HG03439 (cell line): ENCODE data around the gene TRPV4.
"Not testable (repeated sequence)": the region's sequence is repeated elsewhere in the genome, so short reads cannot be mapped to it uniquely, and the experiment has no call there.

Source experiments
- ATAC-seq: cut with Tn5 transposase; IDR thresholded peaks from one replicate; pipeline ENCODE4 v1.9.1; 2021; ENCODE audit warnings: mild to moderate bottlenecking, moderate library complexity; ENCODE audit not compliant: unreplicated experiment

TRPV4 gene

DNA sequence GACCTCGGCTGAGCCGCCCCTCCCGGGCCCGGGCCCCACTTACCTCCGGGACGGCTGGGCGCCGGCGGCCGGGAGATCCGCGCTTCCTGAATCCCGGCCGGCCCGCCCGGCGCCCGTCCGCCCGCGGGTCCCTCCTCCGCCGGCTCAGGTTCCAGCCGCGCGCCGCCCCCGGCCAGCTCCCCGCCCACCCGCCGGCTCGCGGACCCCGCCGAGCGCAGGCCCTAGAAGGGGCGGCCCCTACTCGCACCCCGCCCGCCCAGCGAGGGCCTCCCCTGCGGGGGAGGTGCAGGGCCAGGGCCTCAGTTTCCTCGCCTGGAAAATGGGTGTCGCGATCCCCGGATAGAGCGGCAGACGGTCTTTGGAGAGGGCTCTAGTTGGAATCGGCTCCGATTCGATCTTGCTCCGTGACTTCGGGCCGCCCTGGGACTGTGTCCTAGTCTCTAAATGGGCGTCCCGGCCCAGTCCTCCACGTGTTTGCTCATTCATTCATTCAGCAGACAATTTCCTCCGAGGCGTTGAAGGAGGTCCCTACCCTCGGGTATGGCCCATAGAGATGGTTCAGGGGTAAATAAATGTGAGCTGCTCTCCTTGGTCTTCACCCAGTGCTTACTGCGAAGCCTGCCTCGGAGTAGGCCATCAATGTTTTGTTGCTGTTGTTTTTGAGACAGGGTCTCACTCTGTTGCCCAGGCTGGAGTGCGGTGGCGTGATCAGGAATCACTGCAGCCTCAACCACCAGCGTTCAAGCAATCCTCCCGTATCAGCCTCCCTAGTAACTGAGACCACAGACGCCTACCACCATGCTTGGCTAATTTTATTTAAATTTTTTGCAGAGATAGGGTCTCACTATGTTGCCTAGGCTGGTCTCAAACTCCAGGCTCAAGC, at the start of gene TRPV4:
Gene TRPV4 (minus strand): TSS at position 92 of the 883 bp plus-strand sequence. CDS start 18,602 bp downstream, outside the sequence.
- ATAC-seq = no peak

DNA sequence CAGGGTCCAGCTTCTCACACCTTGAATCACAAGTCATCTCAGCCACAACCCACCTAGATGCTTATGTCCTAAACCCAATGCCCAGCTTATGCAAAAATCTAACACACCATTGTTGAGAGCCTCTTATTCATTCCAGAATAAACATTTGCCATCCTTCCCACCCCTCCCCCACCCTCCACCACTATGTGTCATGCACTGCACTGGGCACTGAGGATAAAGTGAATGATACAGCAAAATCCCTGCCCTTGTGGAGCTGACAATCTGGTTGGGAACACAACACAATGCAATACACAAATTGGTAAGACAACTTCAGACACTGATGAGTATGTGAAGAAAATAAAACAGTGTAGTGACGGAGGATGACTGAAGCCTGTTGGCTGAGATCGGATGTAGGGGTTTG, 48.6 kb upstream of the TRPV4 start:
- ATAC-seq = no peak

DNA sequence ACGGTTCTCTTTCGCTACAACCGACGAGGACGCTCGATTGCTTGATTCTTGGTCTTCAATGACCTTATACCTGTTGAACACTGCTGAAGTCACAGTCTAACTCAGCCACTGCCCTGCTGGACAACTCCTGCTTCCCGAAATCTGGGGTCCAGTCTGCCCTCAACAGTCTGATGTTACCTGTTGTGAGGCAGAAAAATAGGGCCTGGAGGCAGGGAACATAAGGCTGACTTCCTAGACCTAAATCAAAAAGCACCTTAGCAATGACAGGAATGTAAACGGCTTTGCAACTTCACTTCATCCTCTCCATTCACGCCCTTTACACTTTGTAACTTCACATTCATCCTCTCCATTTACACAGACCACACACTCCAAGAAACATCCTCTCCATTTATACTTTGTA, 47.7 kb upstream of the TRPV4 start:
- no peak for ATAC-seq

DNA sequence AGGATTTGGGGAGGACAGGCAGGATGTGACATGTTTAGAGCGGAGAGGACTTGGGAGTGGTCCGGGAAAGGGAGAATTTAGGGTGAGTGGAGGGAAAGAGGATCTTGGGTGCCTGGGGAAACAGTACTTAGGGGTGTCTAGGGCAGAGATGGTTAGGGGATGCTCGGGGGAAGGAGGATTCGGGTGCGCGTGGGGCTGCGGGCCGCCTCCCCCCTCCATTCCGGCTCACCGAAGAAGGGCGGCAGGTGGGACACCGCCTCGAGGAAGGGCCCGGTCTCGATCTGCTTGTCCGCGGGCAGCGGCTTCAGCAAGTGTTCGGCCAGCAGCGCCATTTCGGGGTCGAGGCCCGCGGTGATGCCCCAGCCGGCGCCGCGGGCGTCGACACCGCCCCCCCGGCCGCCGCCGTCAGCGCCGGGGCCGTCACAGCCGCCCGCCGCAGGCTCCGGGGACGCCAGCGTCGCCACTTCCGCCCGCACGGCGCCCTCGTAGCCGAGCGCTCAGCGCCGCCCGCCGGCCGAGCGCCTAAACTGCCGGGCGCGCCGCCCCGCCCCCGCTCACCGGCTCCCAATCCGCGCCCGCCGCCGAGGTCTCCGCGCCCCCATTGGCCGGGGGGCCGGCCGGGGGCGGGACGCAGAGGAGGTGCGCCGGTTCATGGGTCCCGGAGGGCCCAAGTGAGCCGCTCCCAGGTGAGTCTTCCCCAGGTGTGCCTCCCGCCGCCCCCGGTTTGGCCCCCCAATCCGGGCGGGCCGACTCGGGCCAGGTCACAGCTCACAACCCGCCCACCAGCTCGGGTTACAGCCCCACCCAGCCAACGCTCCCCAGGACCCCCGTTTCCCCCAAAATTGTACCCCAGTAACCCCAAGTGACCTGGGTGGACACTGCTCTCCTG, 47.1 kb upstream of the TRPV4 start, which contains the start of gene GLTP:
Gene GLTP (minus strand): TSS at position 499 of the 889 bp plus-strand sequence. CDS start 167 bp downstream, at position 332.
- peak; percentile 94 for ATAC-seq

DNA sequence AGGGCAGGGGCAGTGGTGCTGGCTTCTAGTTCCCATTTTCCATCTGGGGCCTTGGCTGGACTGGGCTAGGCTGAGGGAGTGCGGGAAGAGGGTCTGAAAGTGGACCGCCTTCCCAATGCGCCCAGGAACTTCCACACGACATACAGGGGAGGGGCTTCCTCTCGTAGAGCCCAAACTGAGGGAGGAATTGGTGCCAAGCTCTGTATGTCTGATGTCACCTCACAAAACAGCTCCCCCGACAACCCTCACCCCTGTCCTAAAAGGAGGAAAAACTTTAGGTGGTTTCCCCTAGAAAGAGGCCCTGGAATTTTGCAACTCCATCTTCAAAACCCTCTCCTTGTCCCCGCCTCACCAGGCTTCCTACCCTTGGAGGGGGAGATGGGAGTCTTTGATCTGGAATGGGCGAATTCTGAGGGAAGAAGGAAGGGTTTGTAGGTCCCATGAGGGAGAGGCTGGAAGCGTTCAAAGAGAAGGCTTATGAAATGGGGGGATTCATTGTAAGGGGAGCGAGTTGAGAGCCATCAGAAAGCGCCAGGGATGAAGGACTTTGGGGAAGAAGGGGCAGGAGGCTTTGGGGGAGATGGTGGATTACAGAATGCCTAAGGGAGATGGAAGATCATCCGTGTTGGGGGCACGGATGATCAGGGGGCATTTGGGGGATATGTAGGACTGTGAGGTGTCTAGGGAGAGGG, 46.3 kb upstream of the TRPV4 start:
- ATAC-seq = no peak

DNA sequence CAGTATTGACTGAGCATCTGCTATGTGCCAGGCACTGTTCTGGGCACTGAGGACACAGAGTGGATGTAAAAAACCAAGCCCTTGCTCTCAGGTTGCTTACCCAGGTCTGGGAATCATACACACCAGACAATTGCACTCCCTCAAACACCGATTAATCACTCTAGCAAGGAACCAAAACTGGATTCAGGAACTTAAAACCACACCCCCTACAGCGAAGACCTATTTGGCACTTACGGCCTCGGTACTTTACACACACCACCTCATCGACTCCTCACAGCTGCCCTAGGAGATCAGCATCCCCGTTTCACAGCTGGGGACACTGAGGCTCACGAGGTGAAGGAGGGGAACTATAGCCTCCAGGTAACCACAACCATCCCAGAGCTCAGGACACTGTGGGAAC, 45.6 kb upstream of the TRPV4 start:
- ATAC-seq = no peak

DNA sequence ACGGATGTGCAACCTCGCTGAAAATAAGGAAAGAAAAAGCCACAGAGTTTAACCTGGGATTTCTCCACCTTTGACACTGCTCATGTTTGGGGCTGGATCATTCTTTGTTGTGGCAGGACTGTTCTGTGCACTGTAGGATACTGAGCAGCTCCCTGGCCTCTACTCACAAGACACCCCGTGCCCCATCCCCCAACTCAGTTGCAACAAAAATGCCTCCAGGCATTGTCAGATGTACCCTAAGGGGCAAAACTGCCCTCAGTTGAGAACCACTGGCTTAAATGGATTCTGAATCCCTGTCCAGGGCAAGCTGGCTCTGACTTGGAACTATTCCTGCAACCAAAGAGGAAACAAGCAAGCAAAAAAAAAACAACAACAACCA, 45.0 kb upstream of the TRPV4 start:
- no peak for ATAC-seq

DNA sequence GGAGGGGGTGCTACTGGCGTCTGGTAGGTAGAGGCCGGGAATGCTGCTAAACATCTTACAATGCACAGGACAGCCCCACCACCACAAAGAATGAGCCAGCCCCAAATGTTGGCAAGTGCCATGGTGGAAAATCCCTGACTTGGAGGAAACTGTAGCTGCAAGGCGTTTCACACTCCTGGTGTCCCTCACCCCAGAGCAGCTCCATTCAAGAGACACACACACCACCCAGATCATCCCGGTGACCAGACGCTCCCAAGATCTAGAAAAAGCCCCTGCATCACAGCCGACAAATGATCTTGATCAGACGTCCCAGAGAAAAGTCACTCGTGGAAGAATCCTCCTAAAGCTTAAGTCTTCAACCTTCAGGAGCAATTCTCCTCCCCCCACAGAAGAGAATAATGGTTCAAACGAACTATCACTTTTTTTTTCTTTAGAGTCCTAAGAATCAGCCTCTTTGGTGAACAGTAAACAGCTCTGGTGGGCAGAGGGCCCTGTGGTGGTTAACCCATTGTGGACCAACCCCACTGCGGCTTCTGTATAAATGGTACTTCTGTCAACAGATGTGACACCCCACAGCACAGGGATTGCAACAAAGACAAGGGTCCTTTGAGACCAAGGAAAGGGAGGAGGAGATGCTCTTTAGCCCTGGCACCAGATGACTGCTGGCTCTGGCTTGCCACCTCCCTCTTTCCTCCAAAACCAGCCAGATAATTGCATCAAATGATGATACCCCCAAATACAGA, 44.5 kb upstream of the TRPV4 start:
- ATAC-seq = no peak

DNA sequence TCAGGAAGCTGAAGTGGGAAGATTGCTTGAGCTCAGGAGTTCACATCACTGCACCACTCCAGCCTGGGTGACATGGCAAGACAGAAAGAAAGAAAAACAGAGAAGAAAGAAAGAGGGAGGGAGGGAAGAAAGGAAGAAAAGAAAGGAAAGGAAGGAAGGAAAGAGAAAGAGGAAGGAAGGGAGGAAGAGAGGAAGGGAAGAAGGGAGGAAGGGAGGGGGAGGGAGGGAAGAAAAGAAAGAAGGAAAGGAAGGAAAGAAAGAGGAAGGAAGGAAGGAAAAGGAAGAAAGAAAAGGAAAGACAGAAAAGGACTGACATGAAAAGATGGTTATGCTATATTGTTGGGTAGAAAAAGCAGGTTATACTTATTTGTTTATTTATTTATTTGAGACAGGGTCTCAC, 43.2 kb upstream of the TRPV4 start:
- ATAC-seq = no peak

DNA sequence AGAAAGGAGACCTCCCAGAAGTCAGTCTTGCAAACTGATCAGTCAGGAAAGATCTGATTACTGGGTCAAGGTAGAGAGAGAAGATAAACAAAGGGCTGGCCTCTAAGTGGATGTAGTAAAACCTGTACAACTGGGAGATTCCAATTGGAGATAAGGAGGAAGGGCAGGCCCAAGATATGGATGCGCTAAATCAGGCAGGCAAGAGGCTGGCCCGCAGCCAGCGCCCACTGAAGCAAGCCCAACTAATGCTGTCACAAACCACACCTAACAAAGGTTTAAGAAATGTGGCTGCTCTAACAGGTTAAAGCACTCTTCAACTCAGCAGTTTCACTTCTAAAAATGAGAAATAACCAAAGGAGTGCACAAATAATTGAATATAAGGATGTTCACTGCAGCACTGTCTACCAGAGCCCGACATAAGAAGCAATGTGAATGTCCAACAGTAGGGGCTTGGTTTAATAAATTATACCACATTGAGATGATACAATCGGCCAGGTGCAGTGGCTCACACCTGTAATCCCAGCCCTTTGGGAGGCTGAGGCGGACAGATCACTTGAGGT, 42.5 kb upstream of the TRPV4 start:
- no peak for ATAC-seq

DNA sequence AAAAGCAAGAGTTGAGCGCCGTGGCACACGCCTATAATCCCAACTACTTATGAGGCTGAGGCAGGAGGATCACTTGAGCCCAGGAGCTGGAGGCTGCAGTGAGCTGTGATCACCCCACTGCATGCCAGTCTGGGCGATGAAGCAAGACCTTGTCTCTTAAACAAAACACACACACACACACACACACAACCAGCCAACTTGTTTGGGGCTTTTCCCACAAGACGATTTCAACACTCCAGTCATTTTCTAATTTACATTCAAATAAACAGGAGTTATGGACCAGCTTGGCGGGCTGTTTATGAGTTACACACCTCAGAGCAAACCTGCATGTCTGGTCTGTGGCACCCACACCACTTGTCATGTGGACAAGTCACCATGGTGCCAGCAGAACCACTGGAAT, 40.5 kb upstream of the TRPV4 start:
- ATAC-seq = no peak

DNA sequence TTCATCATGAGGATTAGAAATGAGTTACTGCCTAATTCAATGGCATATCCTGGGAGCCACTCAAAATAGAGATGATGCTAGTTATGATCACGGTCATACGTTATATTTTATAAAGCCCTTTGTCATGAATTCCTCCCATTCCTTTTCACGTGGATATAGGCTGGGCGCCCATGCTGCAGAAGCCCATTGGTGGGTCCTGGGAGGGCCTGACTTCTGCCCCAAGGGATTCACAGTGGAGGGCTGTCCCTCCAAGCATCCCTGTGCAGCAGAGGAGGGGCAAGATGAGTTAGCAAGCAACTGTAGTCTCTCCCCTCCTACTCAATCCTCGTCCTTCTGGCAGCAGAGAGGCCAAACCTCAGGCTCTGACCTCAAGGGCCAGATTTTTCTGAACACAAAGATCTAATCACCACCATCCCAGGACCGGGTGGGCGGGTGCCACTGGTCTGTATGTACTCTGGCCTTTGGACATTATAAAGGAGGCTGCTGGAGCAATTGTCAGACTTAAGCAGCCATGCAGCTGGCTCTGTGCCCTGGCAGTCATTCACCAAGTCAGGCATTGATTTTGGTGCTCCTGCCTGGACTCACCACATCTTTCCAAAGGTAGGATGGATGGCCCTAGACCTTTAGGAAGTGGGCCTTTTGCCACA, 38.6 kb upstream of the TRPV4 start:
- no peak for ATAC-seq

DNA sequence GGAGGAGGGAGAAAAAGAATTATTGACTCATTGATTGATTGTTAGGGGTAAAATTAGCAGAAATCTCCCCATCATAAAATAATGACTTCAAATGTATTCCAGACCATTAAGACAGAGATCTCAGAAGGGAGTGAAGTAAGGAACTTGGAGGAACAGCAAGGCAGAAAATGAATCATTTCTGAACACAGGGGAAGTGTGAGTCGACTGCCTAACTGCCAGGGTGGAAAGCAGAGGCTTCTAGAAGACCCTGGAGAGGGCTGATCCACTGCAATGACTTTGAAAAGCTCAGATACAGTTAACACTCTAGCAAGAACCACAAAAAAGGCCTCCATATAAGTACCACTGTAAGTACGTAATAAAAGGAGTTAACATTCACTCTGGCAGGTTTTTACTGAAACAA, 37.5 kb upstream of the TRPV4 start:
- ATAC-seq = no peak

DNA sequence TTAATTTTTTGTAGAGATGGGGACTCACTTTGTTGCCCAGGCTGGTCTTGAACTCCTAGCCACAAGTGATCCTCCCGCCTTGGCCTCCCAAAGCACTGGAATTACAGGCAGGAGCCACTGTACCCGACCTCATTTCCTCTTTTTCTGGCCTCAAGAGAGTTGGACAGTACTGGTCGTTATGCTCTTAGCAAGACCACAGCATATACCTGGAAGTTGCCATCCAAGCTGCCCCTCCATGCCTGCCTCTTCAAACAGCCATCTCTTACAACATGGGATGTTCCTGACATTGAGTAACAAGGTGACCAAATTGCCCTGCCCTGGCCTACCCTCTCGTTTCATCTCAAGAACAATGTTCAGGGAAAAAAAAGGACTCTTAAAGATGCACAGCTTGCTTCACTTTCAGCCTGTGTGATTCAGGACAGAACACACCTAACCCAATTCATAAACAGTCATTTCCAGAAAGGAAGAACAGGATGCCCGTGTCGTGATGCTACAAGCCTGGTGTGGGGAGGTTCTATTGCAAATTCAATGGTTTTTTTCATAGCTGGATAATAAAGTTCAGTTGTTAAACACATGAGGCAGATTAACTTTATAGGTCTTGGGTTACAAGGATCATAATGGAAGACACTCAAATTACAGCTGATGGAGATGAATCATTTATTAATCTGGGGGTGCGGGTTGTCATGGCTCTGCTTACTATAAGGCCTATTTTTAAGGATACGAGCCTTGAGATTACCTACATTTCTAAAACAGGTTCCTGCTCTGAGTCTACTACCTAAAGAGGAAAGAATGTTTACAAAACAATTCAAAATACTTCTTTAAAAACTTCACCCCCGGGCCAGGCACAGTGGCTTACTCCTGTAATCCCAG, 35.2 kb upstream of the TRPV4 start:
- no peak for ATAC-seq

DNA sequence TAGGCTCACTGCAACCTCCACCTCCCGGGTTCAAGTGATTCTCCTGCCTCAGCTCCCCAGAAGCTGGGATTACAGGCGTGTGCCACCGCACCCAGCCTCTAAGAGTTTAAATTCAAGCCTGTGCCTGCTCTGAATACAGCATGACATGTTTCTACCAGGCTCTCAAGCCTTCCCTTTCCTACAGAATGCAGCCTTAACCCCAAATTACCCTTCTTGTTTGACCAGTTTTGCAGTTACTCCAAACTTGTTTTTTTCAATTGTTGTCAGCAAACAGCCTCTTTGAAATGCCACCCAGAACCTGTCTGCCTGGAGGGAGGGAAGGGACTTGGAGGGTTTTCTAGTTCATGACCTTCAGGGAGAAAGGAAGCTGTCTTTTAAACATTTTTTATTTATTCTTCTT, 31.7 kb upstream of the TRPV4 start:
- no peak for ATAC-seq

DNA sequence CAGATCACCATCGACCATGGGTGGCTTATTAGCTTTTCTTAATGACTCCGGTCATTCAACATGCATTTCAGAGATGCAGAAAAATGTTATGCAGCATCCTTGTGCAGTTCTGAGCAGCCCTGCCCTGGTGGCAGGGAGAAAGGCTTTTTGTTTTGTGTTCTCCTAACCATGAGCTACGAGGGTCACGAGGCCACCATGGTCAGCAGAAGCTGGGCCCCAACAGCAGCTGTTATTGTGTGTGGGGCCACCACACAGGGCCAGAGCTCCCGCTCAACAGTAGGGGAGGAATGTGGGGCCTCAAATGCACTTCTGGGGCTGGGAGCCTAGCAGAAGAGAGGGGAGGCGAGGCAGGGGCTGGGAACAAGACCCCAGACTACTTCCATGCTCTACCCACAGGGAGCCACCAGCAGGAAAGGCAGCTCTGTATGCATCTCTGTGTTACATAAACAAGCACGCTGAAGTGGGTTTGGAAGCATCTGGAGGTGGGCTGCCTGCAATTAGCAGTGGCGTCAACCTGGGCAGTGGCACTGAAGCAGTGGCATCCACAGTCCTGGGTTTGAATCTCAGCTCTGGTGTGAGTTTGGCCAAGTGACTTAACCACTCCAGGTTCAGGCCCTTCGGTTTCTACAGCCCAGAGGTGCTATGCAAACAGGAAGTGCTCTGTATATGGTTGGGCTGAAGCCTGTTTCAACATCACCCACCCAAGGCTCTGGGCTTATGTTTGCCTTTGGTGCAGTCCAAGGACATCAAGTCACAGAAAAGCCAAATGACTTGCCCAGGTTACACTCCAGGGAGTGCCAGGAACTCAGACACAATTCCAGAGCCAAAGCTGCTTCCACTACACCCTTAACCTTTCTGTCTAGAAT, 30.9 kb upstream of the TRPV4 start:
- no peak for ATAC-seq

DNA sequence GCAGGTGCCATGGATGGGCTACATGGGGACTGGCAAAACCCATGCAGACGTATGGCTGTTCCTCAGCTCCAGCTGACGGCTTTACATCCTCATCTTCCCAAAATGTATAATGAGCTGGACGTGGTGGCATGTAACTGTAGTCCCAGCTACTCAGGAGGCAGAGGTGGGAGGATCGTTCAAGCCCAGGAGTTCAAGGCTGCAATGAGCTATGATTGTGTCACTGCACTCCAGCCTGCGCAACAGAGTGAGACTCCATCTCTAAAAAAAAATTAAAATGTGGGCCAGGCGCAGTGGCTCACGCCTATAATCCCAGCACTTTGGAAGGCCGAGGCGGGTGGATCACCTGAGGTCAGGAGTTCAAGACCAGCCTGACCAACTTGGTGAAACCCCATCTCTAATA, 29.3 kb upstream of the TRPV4 start:
- ATAC-seq = not testable (repeated sequence)
